Activated CD4-positive, alpha-beta memory T cell treated with anti-CD3 and anti-CD28 coated beads, Interleukin-2, amount 10 ng/mL, durations not matched to agents 7 days and 5 days (primary cell): ENCODE results near the gene RAB40B. TPM values are rescaled to one million over a fixed set of nuclear protein-coding genes. Genes with fewer than 3 reads are reported as not detected.

Experiments
- CTCF ChIA-PET: fragments of 350-600 bp; sonication (Branson Sonifier 250); formaldehyde crosslinking; loops from one replicate; lab custom pipeline; 2021; ENCODE audit warnings: antibody characterized with exemption, inconsistent platforms; lab: Charles Lee
- POLR2A ChIA-PET: fragments of 350-600 bp; sonication (Branson Sonifier 250); formaldehyde crosslinking; loops from one replicate; lab custom pipeline; 2021; ENCODE audit warnings: antibody characterized with exemption; lab: Charles Lee
- DNase-seq: peaks from one replicate; pipeline ENCODE4 v3.0.0-alpha.2; 2020
- H3K27ac Mint-ChIP-seq: one replicate; pipeline ENCODE4 v1.8.0; 2021; ENCODE audit warnings: mild to moderate bottlenecking, mixed read lengths
- H3K27me3 Mint-ChIP-seq: one replicate; pipeline ENCODE4 v1.8.0; 2021; ENCODE audit warnings: mixed read lengths
- H3K36me3 Mint-ChIP-seq: one replicate; pipeline ENCODE4 v1.8.0; 2021; ENCODE audit warnings: low read depth, mixed read lengths
- H3K4me1 Mint-ChIP-seq: one replicate; pipeline ENCODE4 v1.8.0; 2021; ENCODE audit warnings: mixed read lengths
- H3K4me3 Mint-ChIP-seq: one replicate; pipeline ENCODE4 v1.8.0; 2021; ENCODE audit warnings: mild to moderate bottlenecking, mixed read lengths
- H3K9me3 Mint-ChIP-seq: one replicate; pipeline ENCODE4 v1.8.0; 2021; ENCODE audit warnings: mixed read lengths
- total RNA-seq, 2 experiments: library from RNA; stranded (reverse); gene quantifications; one replicate each; pipeline ENCODE4 v1.2.3, GENCODE V29; 2021

RAB40B gene
- total RNA-seq, 2 experiments from 2014 or later = 1.4 to 2.0 TPM

- DNase-seq = no peak
- H3K36me3 Mint-ChIP-seq = no peaks in the 10 kb centered on the region
- H3K4me3 Mint-ChIP-seq = no peak overlapping the region
- no peak overlapping the region for H3K27ac Mint-ChIP-seq
- no peaks in the 10 kb centered on the region for H3K27me3 Mint-ChIP-seq
- CTCF ChIA-PET = no interaction called here
- H3K9me3 Mint-ChIP-seq = peaks cover 4% of the 10 kb centered on the region
- POLR2A ChIA-PET = no interaction called here
- H3K4me1 Mint-ChIP-seq = peaks cover 4% of the 10 kb centered on the region
Measured at GRCh38 chr17:82664701-82665182, 33.8 kb downstream of the RAB40B start.

DNA sequence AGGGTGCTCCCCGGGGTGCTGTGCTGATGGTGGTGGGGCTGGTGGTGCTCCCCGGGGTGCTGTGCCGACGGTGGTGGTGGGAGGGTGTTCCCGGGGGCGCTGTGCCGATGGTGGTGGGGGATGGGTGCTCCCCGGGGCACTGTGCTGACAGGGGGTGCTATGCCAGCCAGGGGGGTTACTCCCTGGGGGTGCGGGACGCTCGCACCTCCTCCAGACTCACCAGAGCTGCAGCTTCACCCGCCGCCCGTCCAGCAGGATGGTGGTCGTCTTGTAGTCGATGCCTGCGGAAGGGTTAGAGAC is 34.3 kb downstream of the RAB40B start:
- no peak overlapping the region for H3K4me3 Mint-ChIP-seq
- ChIA-PET POLR2A (no interaction called here), CTCF (no interaction called here)
- H3K4me1 Mint-ChIP-seq = peaks cover 4% of the 10 kb centered on the region
- no peaks in the 10 kb centered on the region for H3K36me3 Mint-ChIP-seq
- no peak for DNase-seq
- no peak overlapping the region for H3K27ac Mint-ChIP-seq
- H3K27me3 Mint-ChIP-seq = no peaks in the 10 kb centered on the region
- peaks cover 5% of the 10 kb centered on the region for H3K9me3 Mint-ChIP-seq

DNA sequence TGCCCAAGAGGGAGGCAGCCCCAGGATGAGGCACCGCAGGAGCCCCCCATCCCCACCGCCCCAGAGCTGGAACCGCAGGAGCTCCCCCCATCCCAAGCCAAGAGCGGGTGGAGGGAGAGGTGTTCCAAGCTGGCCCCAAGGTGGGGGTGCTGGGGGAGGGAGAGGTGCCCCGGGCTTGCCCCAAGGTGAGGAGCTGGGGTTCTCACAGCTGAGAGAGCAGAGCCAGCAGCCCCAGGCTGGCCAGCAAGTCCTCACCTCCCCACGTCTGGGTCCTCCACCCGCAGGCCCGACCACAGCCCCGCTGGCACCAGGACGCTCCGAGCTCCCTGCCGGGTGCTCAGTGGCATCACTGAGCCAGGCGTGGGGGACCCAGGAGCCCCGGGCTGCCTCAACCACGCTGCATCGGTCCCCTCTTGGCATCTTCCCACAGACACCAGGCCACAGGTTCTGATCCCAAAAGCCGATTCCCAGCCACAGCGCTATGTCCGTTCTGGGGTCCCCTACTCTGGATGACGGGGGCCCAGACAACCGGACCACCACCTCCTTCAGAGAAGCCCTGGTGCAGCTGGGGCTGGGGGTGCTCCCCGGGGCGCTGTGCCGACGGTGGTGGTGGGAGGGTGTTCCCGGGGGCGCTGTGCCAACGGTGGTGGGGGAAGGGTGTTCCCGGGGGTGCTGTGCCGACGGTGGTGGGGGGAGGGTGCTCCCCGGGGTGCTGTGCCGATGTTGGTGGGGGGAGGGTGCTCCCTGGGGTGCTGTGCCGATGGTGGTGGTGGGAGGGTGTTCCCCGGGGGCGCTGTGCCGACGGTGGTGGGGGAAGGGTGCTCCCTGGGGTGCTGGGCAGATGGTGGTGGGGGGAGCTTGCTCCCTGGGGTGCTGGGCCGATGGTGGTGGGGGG is 34.9 kb downstream of the RAB40B start:
- Mint-ChIP-seq H3K27ac (no peak overlapping the region), H3K36me3 (no peaks in the 10 kb centered on the region), H3K27me3 (no peaks in the 10 kb centered on the region), H3K4me1 (peaks cover 3% of the 10 kb centered on the region), H3K9me3 (peaks cover 5% of the 10 kb centered on the region), H3K4me3 (no peak overlapping the region)
- ChIA-PET POLR2A (no interaction called here), CTCF (no interaction called here)
- no peak for DNase-seq

DNA sequence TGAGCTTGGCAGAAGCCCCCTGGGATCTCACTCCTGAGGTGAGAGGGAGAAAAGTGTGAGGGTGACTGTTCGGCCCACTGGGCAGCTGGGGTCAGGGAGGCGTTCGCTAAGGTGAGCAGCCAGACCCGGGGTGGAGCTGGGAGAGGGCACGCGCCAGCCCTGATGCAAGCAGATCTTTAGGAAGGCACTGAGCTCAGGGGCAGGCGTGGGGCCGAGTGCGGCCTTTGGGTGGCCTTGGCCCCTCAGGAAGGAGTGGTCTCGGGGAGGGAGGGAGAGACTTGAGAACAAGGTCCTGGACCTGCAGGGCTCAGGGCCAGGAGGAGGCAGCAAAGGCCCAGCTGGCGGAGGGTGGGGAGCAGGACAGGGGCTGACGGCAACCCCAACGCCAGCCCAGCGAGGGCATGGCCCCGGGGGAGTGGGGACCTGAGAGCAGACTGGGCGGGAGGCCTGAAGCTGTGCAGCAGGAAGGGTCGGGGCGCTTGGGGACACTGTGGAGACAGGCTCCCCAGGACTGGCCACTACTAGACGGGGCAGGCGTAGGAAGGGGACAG is 35.7 kb downstream of the RAB40B start:
- Mint-ChIP-seq H3K9me3 (peaks cover 5% of the 10 kb centered on the region), H3K27ac (no peak overlapping the region), H3K27me3 (no peaks in the 10 kb centered on the region), H3K4me1 (no peaks in the 10 kb centered on the region), H3K36me3 (no peaks in the 10 kb centered on the region), H3K4me3 (no peak overlapping the region)
- POLR2A ChIA-PET = no interaction called here
- no peak for DNase-seq
- CTCF ChIA-PET = no interaction called here

GRCh38 chr17:82661717-82662683 is 36.5 kb downstream of the RAB40B start:
- CTCF ChIA-PET = no interaction called here
- H3K4me1 Mint-ChIP-seq = no peaks in the 10 kb centered on the region
- H3K4me3 Mint-ChIP-seq = no peak overlapping the region
- H3K27me3 Mint-ChIP-seq = no peaks in the 10 kb centered on the region
- H3K27ac Mint-ChIP-seq = no peak overlapping the region
- no peaks in the 10 kb centered on the region for H3K36me3 Mint-ChIP-seq
- no peak for DNase-seq
- POLR2A ChIA-PET = no interaction called here
- H3K9me3 Mint-ChIP-seq = peaks cover 5% of the 10 kb centered on the region

- Mint-ChIP-seq H3K27ac (no peak overlapping the region), H3K9me3 (peaks cover 5% of the 10 kb centered on the region), H3K36me3 (no peaks in the 10 kb centered on the region), H3K4me1 (no peaks in the 10 kb centered on the region), H3K27me3 (no peaks in the 10 kb centered on the region), H3K4me3 (no peak overlapping the region)
- POLR2A ChIA-PET = no interaction called here
- CTCF ChIA-PET = no interaction called here
- no peak for DNase-seq
Measured at GRCh38 chr17:82659886-82660285, 38.6 kb downstream of the RAB40B start.

DNA sequence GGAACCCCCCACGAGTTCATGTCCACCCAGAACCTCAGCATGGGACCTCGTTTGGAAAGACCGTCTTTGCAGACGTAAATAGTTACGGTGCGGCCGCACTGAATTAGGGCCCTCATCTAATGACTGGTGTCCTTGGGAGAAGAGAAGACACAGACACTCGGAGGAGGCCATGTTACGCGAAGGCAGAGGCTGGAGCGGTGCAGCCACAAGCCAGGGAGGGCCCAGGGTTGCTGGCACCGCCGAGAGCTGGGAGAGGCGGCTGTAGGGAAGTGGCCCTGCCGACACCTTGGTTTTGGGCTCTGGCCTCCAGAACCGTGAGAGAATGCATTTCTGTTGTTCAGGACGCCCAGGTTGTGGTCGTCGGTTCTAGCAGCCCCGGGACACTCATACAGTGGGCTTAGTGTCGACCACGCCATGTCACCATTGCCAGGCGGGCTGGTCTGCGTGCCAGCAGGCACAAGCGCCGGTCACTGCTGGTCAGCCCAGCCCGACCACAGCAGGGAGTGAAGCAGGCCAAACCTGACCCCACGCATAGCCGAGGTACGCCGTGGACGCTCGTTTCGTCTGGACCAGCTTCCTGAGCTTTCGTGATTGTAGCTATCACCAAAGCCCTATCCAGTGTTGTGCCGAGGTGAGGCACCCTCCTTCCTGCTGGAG is 39.6 kb downstream of the RAB40B start:
- CTCF ChIA-PET = no interaction called here
- POLR2A ChIA-PET = no interaction called here
- H3K27me3 Mint-ChIP-seq = no peaks in the 10 kb centered on the region

DNA sequence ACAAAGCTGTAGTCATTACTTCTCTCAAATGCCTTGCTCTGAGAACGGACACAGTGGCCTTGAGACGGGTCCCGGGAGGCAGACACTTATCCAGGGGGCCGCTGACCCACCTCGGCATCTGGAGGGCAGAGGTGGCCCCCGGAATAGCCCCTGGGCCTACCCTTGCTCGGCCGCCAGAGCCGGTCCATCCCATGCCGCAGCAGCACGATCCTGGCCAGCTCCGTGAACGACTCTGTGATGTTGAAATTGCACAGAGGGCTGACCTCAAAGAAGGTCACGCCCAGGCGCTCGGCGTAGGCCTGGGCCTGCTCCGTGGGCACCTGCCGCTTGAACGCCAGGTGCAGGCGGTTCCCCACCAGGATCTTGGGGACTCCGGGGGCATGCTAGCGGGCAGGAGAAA is 40.2 kb downstream of the RAB40B start:
- Mint-ChIP-seq H3K4me3 (no peak overlapping the region), H3K4me1 (no peaks in the 10 kb centered on the region), H3K27ac (no peak overlapping the region), H3K36me3 (no peaks in the 10 kb centered on the region), H3K27me3 (no peaks in the 10 kb centered on the region), H3K9me3 (peaks cover 5% of the 10 kb centered on the region)
- ChIA-PET CTCF (no interaction called here), POLR2A (no interaction called here)
- no peak for DNase-seq

More for the DNA sequence above, 39.6 kb downstream of the RAB40B start:
- no peak overlapping the region for H3K27ac Mint-ChIP-seq
- no peaks in the 10 kb centered on the region for H3K36me3 Mint-ChIP-seq
- H3K9me3 Mint-ChIP-seq = peaks cover 5% of the 10 kb centered on the region
- no peaks in the 10 kb centered on the region for H3K4me1 Mint-ChIP-seq
- DNase-seq = no peak
- no peak overlapping the region for H3K4me3 Mint-ChIP-seq

DNA sequence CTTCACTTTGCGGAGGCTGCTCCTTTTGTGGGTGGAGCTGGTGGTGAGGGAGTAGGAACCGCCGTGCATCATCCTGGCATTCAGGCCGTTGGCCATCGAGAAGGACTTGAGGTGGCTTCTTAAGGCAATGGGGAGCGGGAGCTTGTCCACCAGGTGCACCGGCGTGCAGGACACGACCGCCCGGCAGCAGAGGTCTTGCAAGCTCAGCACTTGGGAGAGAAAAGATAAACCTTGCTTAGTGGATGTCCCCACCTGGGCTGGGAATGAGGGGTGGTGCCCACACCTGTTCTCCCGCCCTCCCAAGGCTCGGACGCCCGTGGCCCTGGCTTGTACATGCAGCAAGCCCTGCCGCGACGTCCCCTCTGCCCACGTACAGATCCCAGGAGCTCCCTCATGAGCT is 40.6 kb downstream of the RAB40B start:
- no peak for DNase-seq
- H3K27me3 Mint-ChIP-seq = no peaks in the 10 kb centered on the region
- H3K4me3 Mint-ChIP-seq = no peak overlapping the region
- CTCF ChIA-PET = no interaction called here
- no peaks in the 10 kb centered on the region for H3K36me3 Mint-ChIP-seq
- POLR2A ChIA-PET = no interaction called here
- H3K4me1 Mint-ChIP-seq = no peaks in the 10 kb centered on the region
- peaks cover 5% of the 10 kb centered on the region for H3K9me3 Mint-ChIP-seq
- H3K27ac Mint-ChIP-seq = no peak overlapping the region

DNA sequence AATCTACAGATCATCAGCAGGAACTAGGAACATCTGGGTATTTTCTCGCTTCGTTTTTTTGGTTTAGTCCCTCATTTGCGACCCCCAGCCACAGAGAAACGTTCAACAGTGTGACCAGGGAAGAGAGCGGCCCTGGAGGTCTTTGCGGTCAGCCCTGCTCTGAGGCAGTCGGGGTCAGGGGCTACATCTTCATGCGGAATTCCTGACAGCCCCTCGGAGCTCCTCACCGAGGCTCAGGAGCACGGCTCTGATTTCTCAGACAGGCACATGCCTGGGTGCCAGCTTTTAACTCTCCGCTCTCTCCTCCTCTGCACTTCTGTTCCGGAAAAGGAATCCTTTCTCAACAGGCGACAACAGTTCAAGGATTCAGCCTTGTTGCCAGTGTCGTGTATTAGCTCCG is 42.2 kb downstream of the RAB40B start:
- Mint-ChIP-seq H3K27ac (no peak overlapping the region), H3K36me3 (no peaks in the 10 kb centered on the region), H3K27me3 (no peaks in the 10 kb centered on the region), H3K4me3 (no peak overlapping the region), H3K4me1 (no peaks in the 10 kb centered on the region), H3K9me3 (peaks cover 5% of the 10 kb centered on the region)
- CTCF ChIA-PET = interaction anchor here (0.6 to 1.0 kb wide), 2 partner anchors 92 to 122 kb away, joined by 3 to 4 read pairs; no protein-coding TSS in a partner anchor
- no peak for DNase-seq
- POLR2A ChIA-PET = no interaction called here

DNA sequence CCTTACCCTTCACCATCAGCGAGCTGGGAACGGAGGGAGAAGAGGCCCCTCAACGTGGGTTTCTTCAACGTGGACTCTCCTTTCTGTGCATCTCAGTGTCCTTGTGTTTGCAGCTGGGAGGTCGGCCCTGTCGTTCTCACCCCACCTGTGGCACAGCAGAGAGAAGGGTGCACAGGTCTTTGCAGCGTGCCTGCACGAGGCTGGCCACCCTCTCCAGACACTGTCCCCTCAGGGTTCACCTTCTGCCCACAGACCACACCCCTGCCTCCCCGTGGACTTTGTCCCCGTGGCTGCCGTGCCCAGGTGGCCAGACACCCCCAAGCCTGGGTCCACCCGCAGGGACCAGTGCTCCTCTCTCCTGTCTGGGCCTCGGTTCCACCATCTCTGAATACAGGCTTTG is 43.0 kb downstream of the RAB40B start:
- no peak overlapping the region for H3K27ac Mint-ChIP-seq
- no peak for DNase-seq
- H3K4me1 Mint-ChIP-seq = no peaks in the 10 kb centered on the region
- H3K9me3 Mint-ChIP-seq = peaks cover 5% of the 10 kb centered on the region
- H3K4me3 Mint-ChIP-seq = no peak overlapping the region
- CTCF ChIA-PET = interaction anchor here (0.6 kb wide), 2 partner anchors 93 to 100 kb away, joined by 3 to 4 read pairs; no protein-coding TSS in a partner anchor
- H3K27me3 Mint-ChIP-seq = no peaks in the 10 kb centered on the region
- no peaks in the 10 kb centered on the region for H3K36me3 Mint-ChIP-seq
- POLR2A ChIA-PET = no interaction called here

- Mint-ChIP-seq H3K9me3 (peaks cover 4% of the 10 kb centered on the region), H3K27ac (no peak overlapping the region), H3K36me3 (no peaks in the 10 kb centered on the region), H3K4me1 (no peaks in the 10 kb centered on the region), H3K4me3 (no peak overlapping the region), H3K27me3 (no peaks in the 10 kb centered on the region)
- no peak for DNase-seq
- CTCF ChIA-PET = no interaction called here
- POLR2A ChIA-PET = no interaction called here
Measured at GRCh38 chr17:82655038-82655479, 43.4 kb downstream of the RAB40B start.
